ENCODE results near the gene FARS2.

Gene FARS2

DNA sequence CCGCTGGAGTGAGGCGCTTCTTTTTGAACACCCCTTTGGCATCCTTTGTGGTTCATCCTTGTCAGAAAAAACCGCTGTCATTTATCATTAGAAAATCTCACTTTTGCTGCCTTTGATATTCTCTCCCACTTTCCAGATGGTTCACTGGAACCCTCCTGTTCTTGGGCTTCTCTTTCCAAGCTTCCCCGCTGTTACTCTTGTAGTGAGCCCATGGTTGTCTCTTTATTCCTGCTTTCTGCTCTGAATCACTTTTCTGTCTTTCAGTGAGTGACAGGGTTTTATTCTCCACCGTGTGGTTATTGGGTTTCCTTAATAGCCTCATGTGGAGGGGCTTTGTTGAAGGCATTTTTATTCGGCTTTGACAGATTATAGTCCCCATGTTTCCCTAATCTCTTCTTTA is 117.0 kb downstream of the FARS2 start:
- no peak for DNase-seq (ENCODE audit: low read depth)

DNA sequence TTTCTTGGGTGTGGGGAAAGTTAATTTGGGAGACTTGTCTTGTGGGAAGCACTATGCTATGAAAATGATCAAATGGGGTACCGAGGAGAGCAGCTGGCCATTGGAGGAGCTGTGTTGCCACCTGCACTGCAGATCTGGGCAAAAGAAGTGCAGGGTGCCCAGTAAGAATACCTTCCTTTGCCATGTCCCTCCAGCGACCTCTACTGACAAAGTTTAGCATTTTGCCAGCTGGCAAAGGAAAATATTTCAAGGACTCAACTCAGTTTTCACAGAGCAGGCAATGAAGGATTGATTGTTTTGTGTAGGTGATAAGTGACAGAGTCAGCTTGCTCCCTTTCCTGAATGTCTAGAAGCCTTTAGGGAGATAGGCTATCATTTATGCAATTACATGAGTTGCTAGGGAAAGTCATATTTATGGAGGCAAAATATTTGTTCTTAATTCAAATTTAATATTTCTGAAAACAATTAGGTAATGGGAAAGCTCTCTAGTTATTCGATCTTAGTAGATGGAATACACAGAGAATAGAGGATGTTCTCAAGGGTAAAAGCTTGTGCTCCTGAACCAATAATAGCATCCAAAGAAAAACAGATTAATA is 118.4 kb downstream of the FARS2 start:
- no peak for DNase-seq (ENCODE audit: low read depth)

DNA sequence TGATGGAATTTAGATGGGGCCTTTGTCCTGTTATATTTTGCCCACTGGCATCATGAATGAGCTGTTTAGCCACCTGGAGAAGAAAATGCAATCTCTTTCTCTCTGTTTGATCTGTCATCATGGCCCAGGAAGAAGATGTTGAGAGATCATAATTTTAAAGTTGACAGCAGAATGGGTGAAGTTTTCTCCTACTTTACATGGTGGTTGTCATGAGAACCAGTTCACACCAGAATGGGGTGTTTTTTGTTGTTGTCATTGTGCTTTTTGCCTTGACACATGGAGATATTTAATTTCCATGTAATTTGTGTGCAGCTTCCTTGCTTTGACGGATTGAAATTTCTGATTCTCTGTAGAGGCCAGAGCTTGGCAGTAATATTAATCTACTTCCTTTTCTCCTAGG is 122.5 kb downstream of the FARS2 start:
- no peak for DNase-seq (ENCODE audit: low read depth)

DNA sequence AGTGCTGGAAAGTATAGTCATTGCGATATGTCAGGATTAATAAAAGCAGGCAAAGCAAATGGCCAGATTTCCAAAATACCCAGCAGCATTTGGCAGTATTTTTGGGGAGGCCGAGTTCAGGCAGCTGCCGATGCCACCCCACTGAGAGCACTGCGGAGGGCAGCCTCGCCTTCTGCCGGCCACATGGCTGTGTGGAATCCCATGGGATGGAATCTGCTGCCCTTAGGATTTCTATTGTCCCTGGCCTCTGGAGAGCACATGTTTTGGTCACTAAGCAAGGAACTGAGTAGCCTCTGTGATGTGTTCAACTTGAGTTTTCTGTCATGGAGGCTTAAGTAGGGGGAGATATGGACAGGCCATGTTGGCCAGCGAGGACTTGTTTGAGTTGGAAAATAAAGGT is 123.0 kb downstream of the FARS2 start:
- no peak for DNase-seq (ENCODE audit: low read depth)

DNA sequence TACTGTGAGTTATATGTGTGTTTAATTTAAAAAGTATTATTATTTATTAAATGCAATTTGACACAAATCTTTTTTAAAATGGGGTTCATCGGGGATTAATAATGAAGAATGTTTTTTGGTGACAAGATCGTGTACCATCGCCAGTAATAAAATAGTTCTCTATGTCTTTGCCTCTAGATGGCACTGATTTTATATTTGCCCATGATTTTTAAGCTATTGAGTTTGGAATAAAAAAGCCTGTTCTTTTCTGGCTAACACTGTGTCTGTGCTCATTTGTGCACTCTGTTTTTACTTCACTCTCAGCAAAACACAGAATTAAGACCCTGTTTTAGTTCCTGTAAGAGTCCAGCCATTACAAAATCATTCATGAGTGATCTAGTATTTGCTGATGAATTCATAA is 127.0 kb downstream of the FARS2 start:
- no peak for DNase-seq (ENCODE audit: low read depth)

DNA sequence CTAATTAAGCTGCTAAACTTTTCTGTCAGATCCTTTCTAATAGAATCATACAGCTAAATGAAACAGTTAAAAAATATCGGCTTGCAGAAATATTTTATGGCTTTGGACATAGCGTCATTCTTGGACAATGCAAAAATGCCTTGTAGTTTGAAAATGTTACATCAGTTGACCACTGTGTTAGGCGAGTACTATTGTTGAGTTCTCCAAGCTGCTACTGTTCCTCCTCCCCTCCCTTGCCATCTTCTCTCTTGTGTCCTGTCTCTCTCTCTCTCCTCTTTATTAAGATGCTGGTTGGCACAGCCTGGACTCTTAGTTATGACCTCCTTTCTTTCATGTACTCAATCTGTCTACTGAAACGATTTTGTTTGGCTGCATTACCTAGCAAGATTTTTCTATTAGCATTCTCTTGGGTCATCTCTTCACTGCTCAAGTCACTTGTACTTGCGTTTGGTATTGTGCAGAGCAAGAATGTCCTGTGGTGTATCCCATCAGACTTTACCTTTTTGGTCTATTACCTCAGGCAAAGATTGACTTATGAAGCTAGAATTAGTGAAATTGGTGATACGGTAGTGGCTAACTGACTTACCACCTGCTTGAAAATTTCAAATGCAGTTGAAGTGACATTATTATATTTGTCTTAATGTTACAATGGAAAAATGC is 127.9 kb downstream of the FARS2 start:
- no peak for DNase-seq (ENCODE audit: low read depth)

DNA sequence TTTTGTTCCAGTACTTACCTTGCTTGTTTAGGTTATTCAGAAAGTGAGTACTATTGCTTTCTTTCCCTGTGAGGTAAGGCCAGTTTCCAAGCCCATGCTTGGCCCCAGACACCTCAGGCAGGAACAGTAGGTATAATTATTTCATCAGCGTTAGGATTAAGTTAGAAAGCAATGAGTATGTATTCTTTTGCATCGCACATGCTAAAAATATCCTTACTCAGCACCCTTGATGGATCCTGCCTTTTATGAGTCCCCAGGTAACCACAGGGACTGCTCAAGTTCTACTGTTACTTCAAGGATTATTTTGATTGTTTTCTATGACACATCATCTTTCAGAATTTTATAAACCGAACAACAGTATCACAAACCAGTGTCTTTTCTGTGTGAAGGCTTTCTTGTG is 128.9 kb downstream of the FARS2 start:
- no peak for DNase-seq (ENCODE audit: low read depth)

DNA sequence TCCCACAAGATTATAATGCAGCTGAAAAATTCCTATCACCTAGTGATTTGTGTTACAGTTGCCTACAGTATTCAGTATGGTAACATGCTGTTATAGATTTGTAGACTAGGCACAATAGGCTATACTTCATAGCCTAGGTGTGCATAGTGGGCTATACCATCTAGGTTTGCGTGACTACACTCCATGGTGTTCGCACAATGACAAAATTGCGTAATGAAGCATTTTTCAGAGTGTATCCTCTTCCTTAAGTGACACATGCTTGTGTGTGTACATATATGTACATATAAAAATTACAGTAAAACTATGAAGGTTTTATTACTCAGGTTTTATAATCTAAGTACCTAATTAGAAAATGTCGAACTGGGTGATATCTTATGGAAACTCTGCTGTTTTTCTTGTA is 133.0 kb downstream of the FARS2 start:
- DNase-seq (ENCODE audit: low read depth), result no peak

DNA sequence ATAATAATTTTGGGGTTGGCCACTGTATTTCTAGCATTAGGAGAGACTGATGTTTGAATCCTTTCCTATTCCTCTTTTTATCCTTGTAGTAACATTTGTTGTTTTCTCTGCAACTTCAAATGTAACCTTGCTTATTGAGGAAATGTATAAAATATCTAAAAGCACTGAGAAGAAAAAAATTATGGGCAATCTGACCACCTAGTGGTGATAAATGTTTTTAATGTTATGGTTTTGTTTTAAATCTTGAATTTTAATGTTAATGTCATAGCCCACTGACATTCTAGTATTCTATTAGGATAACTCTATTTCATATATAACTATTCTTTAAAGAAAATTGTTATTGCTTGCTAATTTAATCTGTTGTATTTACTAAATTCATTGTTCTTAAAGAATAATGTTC is 134.4 kb downstream of the FARS2 start:
- no peak for DNase-seq (ENCODE audit: low read depth)

DNA sequence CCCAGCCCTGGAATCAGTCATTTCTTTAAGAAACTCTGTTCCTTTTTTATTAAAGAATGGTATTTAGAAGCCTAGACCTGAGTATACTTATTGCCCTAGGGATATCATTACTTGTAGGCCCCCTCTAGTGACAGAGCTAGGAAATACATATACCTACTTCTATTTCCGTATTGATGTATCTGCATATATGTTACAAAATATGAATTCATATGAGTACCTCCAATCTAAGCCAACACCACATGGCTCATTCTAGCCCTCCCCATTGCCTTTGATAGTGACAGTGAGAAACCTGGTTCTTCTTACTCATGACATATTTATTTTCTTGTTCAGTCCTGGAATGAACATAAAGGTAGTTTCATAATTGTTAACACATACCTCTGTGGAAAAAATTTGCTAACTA is 137.2 kb downstream of the FARS2 start:
- DNase-seq (ENCODE audit: low read depth), result no peak

DNA sequence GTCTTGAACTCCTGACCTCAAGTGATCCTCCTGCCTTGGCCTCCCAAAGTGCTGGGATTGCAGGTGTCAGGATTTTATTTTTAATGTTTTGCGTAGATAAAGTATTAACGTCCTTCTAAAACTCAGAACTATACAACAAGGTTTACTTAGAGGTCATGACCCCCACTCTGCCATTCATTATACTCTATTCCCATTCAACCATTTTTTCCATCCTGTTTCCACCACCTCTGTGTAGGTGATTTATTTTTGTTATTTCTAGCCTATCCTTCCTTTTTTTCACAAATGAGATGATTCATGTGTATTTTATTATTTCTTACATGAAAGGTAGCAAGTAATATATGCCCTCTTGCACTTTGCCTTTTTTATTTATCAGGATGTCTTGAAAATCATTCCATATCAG is 138.1 kb downstream of the FARS2 start:
- no peak for DNase-seq (ENCODE audit: low read depth)

DNA sequence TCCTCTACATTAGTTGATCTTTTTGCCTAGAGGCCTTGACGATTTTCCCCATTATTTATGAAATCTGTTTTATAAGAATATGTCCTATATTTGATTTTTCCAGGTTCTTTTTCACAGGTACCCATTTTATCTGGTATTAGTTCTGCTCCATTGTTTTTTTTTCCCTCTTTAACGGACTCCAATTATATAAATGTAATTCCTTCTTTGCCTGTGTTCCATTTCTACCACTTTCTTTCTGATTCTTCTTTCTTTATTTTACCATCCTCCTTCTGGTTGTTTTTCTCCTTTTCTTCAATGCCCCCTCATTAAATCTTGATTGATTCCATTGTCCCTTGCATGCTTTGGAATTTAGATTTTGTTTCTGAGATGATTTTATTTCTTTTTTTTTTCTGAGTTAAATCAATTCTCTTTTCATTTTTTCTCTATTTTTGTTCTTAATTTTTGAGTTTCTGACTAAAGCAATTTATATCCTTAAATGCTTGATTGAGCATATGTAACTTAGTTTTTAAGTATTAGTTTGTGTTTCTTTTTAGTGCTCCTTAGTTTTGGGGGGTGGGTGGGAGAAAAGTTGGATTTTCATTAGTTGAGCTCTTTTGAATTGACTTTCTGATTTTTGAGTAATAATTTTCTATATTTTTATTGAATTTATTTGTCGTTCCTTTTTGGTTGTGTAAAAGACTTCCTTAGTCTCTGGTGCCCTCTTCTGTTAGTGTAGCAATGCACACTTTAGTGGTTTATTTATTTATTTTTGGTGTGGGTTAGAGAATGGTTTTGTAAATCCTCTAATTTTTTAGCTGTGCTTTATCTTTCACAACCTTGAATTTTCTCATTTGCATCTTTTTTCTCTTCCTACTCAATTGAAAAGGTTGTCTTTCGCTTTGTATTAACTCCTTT is 140.8 kb downstream of the FARS2 start:
- DNase-seq (ENCODE audit: low read depth), result no peak

DNA sequence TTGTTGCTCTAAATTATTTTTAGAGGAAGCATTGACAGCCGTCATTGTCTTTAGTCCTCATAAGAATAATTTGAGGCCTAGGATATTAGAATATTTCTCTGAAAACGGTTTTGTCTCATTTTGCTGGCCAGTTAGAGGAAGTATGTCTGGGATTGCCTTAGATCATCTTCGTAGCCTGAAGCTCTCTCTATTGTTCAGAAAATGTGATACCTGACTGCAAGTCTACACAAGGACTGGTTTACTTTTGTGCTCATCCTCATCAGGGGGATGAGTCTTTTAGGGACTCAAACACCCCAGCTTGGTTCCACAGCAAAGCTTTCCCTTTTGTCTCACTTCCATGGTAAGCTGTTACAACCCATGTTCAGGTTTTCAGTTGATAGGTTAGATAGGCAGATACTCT is 141.8 kb downstream of the FARS2 start:
- DNase-seq (ENCODE audit: low read depth), result no peak

DNA sequence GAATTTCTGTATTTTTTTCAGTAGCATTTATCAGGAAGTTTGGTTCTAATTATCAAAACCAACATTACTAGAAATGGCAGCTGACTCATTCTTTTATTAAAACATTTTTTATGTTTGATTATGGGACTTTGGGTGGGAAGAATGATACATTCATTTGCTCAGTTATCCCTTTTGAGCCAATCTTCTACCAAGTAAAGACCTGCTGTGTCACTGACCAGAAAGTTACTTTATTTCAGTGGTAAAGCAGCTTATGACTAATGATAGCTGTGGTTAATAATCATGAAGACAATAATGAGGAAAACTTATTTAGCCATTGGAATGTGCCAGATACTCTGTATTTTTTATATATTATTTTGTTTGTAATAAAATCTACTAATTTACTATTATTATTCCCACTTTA is 142.3 kb downstream of the FARS2 start:
- DNase-seq (ENCODE audit: low read depth), result no peak

DNA sequence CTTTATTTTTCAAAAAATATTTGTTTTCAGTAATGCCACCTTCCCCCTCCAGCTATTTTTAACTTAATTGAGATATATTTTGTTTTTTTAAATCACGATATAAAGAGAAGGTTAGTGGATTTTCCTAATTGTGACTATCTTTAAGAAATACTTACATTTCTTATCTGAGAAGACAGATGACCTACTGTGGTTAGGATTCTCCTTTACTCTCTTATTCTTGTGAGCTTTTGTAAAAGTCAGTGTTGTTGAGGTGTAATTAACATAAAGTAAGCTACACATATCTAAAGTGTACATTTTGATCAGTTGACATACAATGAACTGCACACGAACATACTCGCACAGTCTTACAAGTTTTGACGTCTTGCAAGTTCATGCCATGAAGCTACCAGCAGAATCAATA is 144.7 kb downstream of the FARS2 start:
- no peak for DNase-seq (ENCODE audit: low read depth)

DNA sequence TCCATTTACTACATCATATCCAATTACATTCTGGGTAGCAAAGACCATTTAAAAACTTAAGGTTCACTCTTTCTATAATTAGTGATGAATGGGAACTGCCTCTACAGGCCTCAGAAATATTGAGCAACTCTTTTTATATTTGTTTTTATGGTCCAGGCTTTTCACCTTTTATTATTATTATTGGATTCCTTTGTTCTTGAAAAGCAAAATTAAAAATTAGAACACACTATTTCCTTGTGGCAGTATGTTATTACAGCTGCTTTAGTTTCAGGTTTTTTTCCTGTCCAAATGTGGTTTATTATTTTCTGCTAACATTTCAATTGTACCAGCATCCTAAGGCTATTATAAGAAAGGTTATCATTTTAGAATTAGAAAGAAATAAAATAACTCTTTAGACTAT is 150.1 kb downstream of the FARS2 start:
- no peak for DNase-seq (ENCODE audit: low read depth)

DNA sequence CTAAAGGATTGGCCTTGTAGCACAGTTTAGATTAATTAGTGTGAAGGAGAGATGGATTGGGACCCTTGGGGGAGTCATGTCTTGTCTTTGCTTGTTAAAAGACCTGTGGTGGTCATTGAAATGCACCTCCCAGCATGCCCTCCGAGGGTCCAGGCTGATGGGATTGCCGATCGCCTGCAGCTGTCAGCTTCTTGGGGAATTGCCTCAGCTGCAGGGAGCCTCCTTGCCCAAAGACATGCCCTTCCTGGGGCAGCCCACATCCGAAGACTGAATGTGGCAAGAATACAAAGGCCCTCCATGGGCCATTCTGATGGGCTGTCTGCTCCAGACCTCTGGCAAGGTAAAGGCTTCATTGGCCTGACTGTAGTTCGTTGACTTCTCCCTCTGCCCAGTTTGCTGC is 150.7 kb downstream of the FARS2 start:
- no peak for DNase-seq (ENCODE audit: low read depth)

DNA sequence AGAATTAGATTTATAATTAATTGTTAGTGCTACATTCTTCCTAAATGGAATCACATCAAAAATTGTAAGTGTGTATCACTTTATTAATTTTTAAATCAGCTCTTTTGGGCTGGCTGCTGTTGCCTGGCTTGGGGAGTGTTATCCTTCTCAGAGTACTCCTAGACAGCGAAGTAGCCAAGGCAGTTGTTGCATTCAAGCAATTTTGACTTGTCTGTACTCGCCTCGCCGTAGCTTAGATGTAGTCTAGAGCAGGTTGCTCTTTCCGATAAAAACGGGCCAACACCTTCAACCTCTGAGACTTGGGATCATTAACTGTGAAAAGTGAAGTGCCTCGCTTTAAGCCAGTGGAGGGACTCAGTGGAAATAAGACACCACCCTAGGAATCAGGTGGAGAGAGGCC is 151.3 kb downstream of the FARS2 start:
- DNase-seq (ENCODE audit: low read depth), result no peak

DNA sequence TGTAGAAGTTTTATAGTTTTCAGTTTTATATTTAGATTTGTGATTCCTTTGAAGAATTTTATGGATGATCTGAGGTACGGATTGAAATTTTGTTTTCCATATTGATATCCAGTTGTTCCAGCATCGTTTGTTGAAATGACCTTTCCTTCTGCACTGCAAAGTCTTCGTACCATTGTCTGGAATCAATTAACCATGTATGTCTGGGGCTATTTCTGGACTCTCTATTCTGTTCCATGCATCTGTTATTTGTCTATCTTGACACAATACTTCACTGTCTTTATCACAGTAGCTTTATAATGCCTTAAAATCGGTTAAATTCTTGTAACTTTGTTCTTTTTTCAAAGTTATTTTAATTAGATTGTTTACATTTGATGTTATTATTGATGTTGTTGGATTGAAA is 154.9 kb downstream of the FARS2 start:
- DNase-seq (ENCODE audit: low read depth), result no peak

DNA sequence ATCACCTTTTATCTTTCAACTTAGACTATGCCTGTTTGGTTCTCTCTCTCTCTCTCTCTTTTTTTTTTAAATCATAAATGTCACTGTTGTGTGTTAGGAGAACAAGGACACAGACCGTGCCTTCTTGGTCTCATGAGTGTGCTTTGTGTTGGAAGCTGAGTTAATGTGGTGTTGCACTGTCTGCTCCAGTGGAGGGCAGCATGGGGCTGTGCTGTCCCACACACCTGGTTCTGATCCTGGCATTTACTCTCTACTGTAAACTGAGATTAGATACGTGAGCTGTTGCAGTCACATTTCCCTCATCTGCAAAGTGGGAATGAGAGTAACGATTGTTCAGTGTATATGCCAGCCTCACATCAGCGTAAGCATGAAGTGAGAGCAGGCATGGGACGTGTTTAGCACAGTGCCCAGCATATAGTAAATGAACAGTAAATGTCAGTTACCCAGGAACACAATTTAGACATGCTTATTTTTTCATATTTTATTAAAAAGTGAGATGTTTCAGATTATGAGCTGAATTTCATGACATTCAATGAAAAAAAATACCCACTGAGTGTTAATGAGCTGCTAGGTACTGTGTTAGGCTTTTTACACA is 161.1 kb downstream of the FARS2 start:
- DNase-seq (ENCODE audit: low read depth), result no peak

DNA sequence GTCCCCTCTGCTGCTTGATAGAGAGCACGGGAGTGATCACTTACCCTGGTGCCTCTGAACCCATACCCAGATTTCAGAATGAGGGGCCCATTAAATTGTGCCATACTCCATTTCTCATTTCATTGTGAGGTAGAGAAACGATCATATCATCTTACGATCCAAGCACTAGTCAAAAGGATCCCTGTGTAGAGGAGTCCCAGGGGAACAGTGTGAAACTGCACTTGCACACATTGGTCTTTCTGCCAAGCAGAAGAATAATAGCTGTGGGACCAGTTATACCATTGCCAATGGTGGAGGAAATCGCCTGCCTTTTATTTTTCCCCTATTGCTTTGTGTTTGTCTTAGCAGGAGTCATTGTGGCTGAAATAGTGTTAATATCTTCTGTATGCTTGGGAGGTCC is 161.9 kb downstream of the FARS2 start:
- DNase-seq (ENCODE audit: low read depth), result no peak

DNA sequence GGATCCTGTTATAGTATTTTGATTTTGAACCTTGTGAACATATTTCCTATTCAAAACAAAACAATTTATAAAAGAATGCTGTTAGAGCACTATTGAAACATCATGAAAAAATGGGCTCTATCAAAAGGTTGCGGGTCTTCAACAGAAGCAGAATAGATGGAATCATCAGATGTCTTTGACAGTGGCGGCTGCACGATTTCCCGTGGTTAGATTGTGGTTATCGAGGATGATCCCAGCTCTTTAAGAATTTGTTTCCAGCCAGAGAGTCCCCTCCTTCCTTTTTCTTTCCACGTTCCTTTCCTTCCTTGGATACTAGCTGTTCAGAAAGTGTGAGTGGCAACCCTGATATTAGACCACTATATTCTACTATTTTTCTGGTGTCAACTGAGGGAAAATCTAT is 163.4 kb downstream of the FARS2 start:
- no peak for DNase-seq (ENCODE audit: low read depth)

DNA sequence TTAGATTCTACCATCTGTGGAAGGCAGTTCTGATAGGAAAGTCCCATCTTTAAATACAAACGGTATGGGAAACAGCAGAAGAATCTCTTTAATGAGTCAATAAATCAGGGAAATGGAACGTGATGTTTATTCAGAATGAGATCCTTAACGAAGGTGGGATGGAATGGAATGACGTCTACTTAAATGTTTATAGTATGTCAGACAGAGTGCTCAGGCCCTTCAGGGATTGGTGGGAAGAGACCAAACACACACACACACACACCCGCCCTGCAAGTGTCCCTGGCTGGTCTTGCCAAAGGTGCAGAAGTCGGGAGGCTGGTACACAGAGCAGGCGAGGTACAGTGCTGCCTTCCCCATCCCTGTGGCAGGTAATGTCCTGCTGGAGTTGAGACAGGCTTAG is 164.0 kb downstream of the FARS2 start:
- no peak for DNase-seq (ENCODE audit: low read depth)
